ENCODE results near the gene MMP21. TPM values are rescaled to one million over a fixed set of nuclear protein-coding genes. Genes with fewer than 3 reads are reported as not detected.
A peak's percentile ranks its signal among the peaks of the same experiment; 100 is the strongest.

MMP21 gene
- polyA plus RNA-seq, 1 donor from 2014 or later: not detected

GRCh38 chr10:125823663-125824251 is 48.1 kb upstream of the MMP21 start:
- Histone ChIP-seq H3K4me3 (ENCODE audit: low read length) (peak overlapping the region; percentile 69), H3K27me3 (ENCODE audit: insufficient read depth, low read depth, low read length) (no peaks in the 10 kb centered on the region), H3K79me2 (replicated peaks; ENCODE audit: insufficient read depth, low read length) (peaks cover 25% of the 10 kb centered on the region), H3K36me3 (ENCODE audit: insufficient read depth, low read length) (no peaks in the 10 kb centered on the region), H4K20me1 (ENCODE audit: insufficient read depth) (no peaks in the 10 kb centered on the region), H3F3A (ENCODE audit: insufficient read depth, low read length, poor library complexity, severe bottlenecking) (no peaks in the 10 kb centered on the region), H3K9ac (ENCODE audit: low read length) (peak overlapping the region; percentile 80), H3K27ac (ENCODE audit: low read length) (no peak overlapping the region), H3K9me3 (ENCODE audit: low read length) (no peaks in the 10 kb centered on the region), H3K9me2 (ENCODE audit: insufficient read depth, low read length) (no peaks in the 10 kb centered on the region), H3K4me2 (ENCODE audit: low read length) (peak overlapping the region; percentile 75), H2AFZ (ENCODE audit: low read depth, low read length) (peak overlapping the region; percentile 75)
- TF ChIP-seq EP300 (conservative IDR thresholded peaks at IDR 0.05; ENCODE audit: poor library complexity, severe bottlenecking): no peak
- TF ChIP-seq TAF1 (IDR thresholded peaks at IDR 0.05; ENCODE audit: low read depth): no peak
- TF ChIP-seq POLR2AphosphoS5 (IDR thresholded peaks at IDR 0.05): no peak
- TF ChIP-seq MXI1 (conservative IDR thresholded peaks at IDR 0.05; ENCODE audit: poor library complexity, severe bottlenecking): no peak
- no peak for TF ChIP-seq RAD21 (conservative IDR thresholded peaks at IDR 0.05)
- TF ChIP-seq EZH2 (IDR thresholded peaks at IDR 0.05; ENCODE audit: borderline replicate concordance, insufficient read depth, low read length, poor library complexity, severe bottlenecking): no peak
- TF ChIP-seq, protein P1, sequence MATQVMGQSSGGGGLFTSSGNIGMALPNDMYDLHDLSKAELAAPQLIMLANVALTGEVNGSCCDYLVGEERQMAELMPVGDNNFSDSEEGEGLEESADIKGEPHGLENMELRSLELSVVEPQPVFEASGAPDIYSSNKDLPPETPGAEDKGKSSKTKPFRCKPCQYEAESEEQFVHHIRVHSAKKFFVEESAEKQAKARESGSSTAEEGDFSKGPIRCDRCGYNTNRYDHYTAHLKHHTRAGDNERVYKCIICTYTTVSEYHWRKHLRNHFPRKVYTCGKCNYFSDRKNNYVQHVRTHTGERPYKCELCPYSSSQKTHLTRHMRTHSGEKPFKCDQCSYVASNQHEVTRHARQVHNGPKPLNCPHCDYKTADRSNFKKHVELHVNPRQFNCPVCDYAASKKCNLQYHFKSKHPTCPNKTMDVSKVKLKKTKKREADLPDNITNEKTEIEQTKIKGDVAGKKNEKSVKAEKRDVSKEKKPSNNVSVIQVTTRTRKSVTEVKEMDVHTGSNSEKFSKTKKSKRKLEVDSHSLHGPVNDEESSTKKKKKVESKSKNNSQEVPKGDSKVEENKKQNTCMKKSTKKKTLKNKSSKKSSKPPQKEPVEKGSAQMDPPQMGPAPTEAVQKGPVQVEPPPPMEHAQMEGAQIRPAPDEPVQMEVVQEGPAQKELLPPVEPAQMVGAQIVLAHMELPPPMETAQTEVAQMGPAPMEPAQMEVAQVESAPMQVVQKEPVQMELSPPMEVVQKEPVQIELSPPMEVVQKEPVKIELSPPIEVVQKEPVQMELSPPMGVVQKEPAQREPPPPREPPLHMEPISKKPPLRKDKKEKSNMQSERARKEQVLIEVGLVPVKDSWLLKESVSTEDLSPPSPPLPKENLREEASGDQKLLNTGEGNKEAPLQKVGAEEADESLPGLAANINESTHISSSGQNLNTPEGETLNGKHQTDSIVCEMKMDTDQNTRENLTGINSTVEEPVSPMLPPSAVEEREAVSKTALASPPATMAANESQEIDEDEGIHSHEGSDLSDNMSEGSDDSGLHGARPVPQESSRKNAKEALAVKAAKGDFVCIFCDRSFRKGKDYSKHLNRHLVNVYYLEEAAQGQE (IDR thresholded peaks at IDR 0.05; ENCODE audit: borderline replicate concordance): no peak
- TF ChIP-seq SMC3 (conservative IDR thresholded peaks at IDR 0.05; ENCODE audit: poor library complexity): no peak
- no peak for TF ChIP-seq CTCF (IDR thresholded peaks at IDR 0.05; ENCODE audit: poor library complexity, severe bottlenecking)

- Histone ChIP-seq H3K4me3 (ENCODE audit: low read length) (peak within 1 kb of the TSS; percentile 69), H3K9me2 (ENCODE audit: insufficient read depth, low read length) (no peaks in the 10 kb centered on the region), H3K9me3 (ENCODE audit: low read length) (no peaks in the 10 kb centered on the region), H2AFZ (ENCODE audit: low read depth, low read length) (peak within 1 kb of the TSS; percentile 75), H3K27ac (ENCODE audit: low read length) (peak within 1 kb of the TSS; percentile 83), H3K4me2 (ENCODE audit: low read length) (peak within 1 kb of the TSS; percentile 75), H3K79me2 (replicated peaks; ENCODE audit: insufficient read depth, low read length) (peaks cover 25% of the 10 kb centered on the region), H3K36me3 (ENCODE audit: insufficient read depth, low read length) (no peaks in the 10 kb centered on the region), H3K9ac (ENCODE audit: low read length) (peak within 1 kb of the TSS; percentile 80), H3F3A (ENCODE audit: insufficient read depth, low read length, poor library complexity, severe bottlenecking) (no peaks in the 10 kb centered on the region), H3K27me3 (ENCODE audit: insufficient read depth, low read depth, low read length) (no peaks in the 10 kb centered on the region), H4K20me1 (ENCODE audit: insufficient read depth) (no peaks in the 10 kb centered on the region)
- TF ChIP-seq RAD21 (conservative IDR thresholded peaks at IDR 0.05) (peak; percentile 52), EZH2 (IDR thresholded peaks at IDR 0.05; ENCODE audit: borderline replicate concordance, insufficient read depth, low read length, poor library complexity, severe bottlenecking) (no peak), MXI1 (conservative IDR thresholded peaks at IDR 0.05; ENCODE audit: poor library complexity, severe bottlenecking) (peak; percentile 96), TAF1 (IDR thresholded peaks at IDR 0.05; ENCODE audit: low read depth) (peak; percentile 66), SMC3 (conservative IDR thresholded peaks at IDR 0.05; ENCODE audit: poor library complexity) (peak; percentile 60), POLR2AphosphoS5 (IDR thresholded peaks at IDR 0.05) (peak; percentile 85), EP300 (conservative IDR thresholded peaks at IDR 0.05; ENCODE audit: poor library complexity, severe bottlenecking) (peak; percentile 48), CTCF (IDR thresholded peaks at IDR 0.05; ENCODE audit: poor library complexity, severe bottlenecking) (peak; percentile 34)
- TF ChIP-seq, protein P1 (IDR thresholded peaks at IDR 0.05; ENCODE audit: borderline replicate concordance): peak; percentile 27
Measured at GRCh38 chr10:125822878-125823662, 47.4 kb upstream of the MMP21 start, which contains the start of the genes BCCIP and UROS. TSS of gene BCCIP (plus strand) at chr10:125823546. CDS start at chr10:125823558, 12 bp downstream. TSS of gene UROS (minus strand) at chr10:125823258. CDS start at chr10:125816499, 6,759 bp downstream.

Measured in neural cell (in vitro differentiated cells).